Osteoblast (primary cell): ENCODE measurements around the gene FIP1L1. TPM values are rescaled to one million over a fixed set of nuclear protein-coding genes. Genes with fewer than 3 reads are reported as not detected.

Experiments
- DNase-seq: peaks from one replicate; pipeline ENCODE4 v3.0.0; 2011; ENCODE audit warnings: low spot score, mixed read lengths; ENCODE audit not compliant: insufficient read length; ENCODE audit errors: missing footprints
- H2AFZ ChIP-seq: 2 replicates; pipeline ENCODE4 v1.6.0; 2011; ENCODE audit warnings: mild to moderate bottlenecking, low read length
- H3K27ac ChIP-seq: 2 replicates; pipeline ENCODE4 v1.5.1; 2011; ENCODE audit warnings: mild to moderate bottlenecking, low read depth, low read length, moderate library complexity
- H3K27me3 ChIP-seq: 2 replicates; pipeline ENCODE4 v1.6.0; 2012; ENCODE audit warnings: mild to moderate bottlenecking, control low read depth, inconsistent platforms, low read length, moderate library complexity; ENCODE audit not compliant: insufficient read depth
- H3K36me3 ChIP-seq: 2 replicates; pipeline ENCODE4 v1.5.1; 2011; ENCODE audit warnings: mild to moderate bottlenecking, low read length, control low read depth, moderate library complexity; ENCODE audit not compliant: insufficient read depth
- H3K4me1 ChIP-seq: 2 replicates; pipeline ENCODE4 v1.5.1; 2011; ENCODE audit warnings: mild to moderate bottlenecking, low read length, control low read depth, moderate library complexity; ENCODE audit not compliant: insufficient read depth
- H3K4me2 ChIP-seq: 2 replicates; pipeline ENCODE4 v1.6.0; 2011; ENCODE audit warnings: mild to moderate bottlenecking, low read length; ENCODE audit not compliant: insufficient read depth
- H3K4me3 ChIP-seq: fragments of 200-600 bp; sonication (generic); 3 replicates; pipeline ENCODE4 v1.5.1; 2012; ENCODE audit warnings: mild to moderate bottlenecking, low read length, inconsistent platforms; ENCODE audit not compliant: insufficient read depth
- H3K79me2 ChIP-seq: 2 replicates; pipeline ENCODE4 v1.6.0; 2012; ENCODE audit warnings: mild to moderate bottlenecking, low read length, control low read depth, inconsistent platforms; ENCODE audit not compliant: insufficient read depth
- H3K9me3 ChIP-seq: 2 replicates; pipeline ENCODE4 v1.5.1; 2011; ENCODE audit warnings: low read depth, low read length, control low read depth
- H4K20me1 ChIP-seq: 2 replicates; pipeline ENCODE4 v1.6.0; 2012; ENCODE audit warnings: mild to moderate bottlenecking, low read length, control low read depth; ENCODE audit not compliant: insufficient read depth
- CTCF ChIP-seq: IDR thresholded peaks from 2 replicates; pipeline ENCODE4 v1.5.1; 2011; ENCODE audit warnings: mild to moderate bottlenecking, low read depth, low read length, moderate library complexity; ENCODE audit errors: extremely low read depth
- total RNA-seq: library from RNA; depleted of rRNA; stranded (reverse); fragments of >200 nt; gene quantifications from 2 replicates; pipeline ENCODE4 v1.2.3, GENCODE V29; 2012

The FIP1L1 gene
- total RNA-seq, 1 donor = 78.2 TPM

GRCh38 chr4:53490965-53491622, 113.7 kb downstream of the FIP1L1 start:
- Histone ChIP-seq H3K4me2 (peak overlapping the region; percentile 44), H2AFZ (no peak overlapping the region), H3K4me3 (no peak overlapping the region), H3K9me3 (no peaks in the 10 kb centered on the region), H3K36me3 (no peaks in the 10 kb centered on the region), H3K27me3 (no peaks in the 10 kb centered on the region), H3K27ac (peak overlapping the region; percentile 74), H4K20me1 (no peaks in the 10 kb centered on the region), H3K79me2 (no peaks in the 10 kb centered on the region), H3K4me1 (peaks cover 23% of the 10 kb centered on the region)
- peak; percentile 84 for TF ChIP-seq CTCF
- DNase-seq = no peak

DNA sequence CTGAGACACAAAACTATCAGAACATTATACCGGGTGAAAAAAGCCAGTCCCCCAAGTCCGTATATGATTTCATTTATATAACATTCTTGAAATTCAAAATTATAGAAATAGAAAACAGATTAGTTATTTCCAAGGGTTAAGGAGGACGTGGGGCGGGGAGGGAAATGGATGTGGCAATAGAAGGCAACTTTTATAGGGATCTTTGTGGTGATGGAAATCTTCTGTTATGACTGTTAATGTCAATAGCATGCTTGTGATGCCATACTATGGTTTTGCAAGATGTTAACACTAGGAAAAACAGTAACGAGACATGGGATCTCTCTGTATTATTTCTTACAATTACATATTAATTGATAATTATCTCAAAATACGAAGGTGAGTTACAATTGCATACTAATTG, 117.4 kb downstream of the FIP1L1 start:
- no peaks in the 10 kb centered on the region for H3K27me3 ChIP-seq

GRCh38 chr4:53497487-53498244, 120.2 kb downstream of the FIP1L1 start:
- Histone ChIP-seq H4K20me1 (no peaks in the 10 kb centered on the region), H3K79me2 (no peaks in the 10 kb centered on the region), H3K4me3 (no peak overlapping the region), H2AFZ (peak overlapping the region; percentile 19), H3K27me3 (no peaks in the 10 kb centered on the region), H3K27ac (no peak overlapping the region), H3K36me3 (no peaks in the 10 kb centered on the region), H3K9me3 (no peaks in the 10 kb centered on the region), H3K4me2 (no peak overlapping the region), H3K4me1 (no peaks in the 10 kb centered on the region)
- TF ChIP-seq CTCF = no peak
- DNase-seq = no peak

More for the DNA sequence above, 117.4 kb downstream of the FIP1L1 start:
- no peaks in the 10 kb centered on the region for H3K9me3 ChIP-seq
- H3K4me3 ChIP-seq = no peak overlapping the region
- TF ChIP-seq CTCF = no peak
- no peaks in the 10 kb centered on the region for H3K36me3 ChIP-seq
- H3K79me2 ChIP-seq = no peaks in the 10 kb centered on the region
- H3K4me2 ChIP-seq = no peak overlapping the region
- H3K27ac ChIP-seq = no peak overlapping the region
- H3K4me1 ChIP-seq = peaks cover 10% of the 10 kb centered on the region
- H4K20me1 ChIP-seq = no peaks in the 10 kb centered on the region
- no peak for DNase-seq
- no peak overlapping the region for H2AFZ ChIP-seq

GRCh38 chr4:53498706-53499105, 121.3 kb downstream of the FIP1L1 start:
- no peak overlapping the region for H3K4me3 ChIP-seq
- no peaks in the 10 kb centered on the region for H3K36me3 ChIP-seq
- H3K27me3 ChIP-seq = no peaks in the 10 kb centered on the region
- H3K9me3 ChIP-seq = no peaks in the 10 kb centered on the region
- H3K4me1 ChIP-seq = no peaks in the 10 kb centered on the region
- no peak overlapping the region for H2AFZ ChIP-seq
- no peak overlapping the region for H3K27ac ChIP-seq
- H4K20me1 ChIP-seq = no peaks in the 10 kb centered on the region
- no peak overlapping the region for H3K4me2 ChIP-seq
- TF ChIP-seq CTCF = no peak
- no peak for DNase-seq
- no peaks in the 10 kb centered on the region for H3K79me2 ChIP-seq
